ENCODE results near the gene INSRR.

INSRR gene

DNA sequence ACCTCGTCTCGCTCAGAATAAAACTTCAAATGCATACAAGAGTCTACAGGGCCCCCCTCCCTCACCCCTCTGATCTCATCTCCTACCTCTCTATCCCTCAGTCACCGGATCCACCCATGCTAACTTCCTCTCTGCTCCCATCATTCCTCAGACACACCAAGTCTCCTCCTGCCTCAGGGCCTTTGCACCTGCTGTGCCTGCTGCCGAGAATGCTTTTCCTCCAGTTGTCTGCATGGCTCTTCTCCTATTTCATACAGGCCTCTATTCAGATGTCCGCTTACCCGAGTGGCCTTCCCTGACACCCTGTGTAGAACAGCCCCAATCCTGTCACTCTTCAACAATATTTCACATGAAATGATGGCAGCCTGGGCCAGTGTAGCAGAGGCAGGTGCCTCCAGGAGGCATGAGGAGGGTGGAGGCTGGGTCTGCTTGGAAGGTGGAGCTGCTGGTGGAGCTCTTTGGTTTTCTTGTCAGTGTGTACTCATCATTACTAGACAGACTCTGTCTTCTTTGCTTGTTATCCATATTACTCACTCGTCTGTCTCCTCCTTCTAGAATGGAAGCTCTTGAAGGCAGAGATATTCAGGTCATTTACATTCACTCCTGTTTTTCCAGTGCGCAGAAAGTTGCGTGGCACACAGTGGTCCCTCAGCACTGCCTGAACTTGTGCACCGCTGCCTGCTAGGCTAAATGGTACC lies 46.5 kb downstream of the INSRR start:
- H3K4me1 ChIP-seq = peaks cover 0 to 14% (median 12%) of the 10 kb centered on the region in 4 donors
- TF ChIP-seq, protein P1, sequence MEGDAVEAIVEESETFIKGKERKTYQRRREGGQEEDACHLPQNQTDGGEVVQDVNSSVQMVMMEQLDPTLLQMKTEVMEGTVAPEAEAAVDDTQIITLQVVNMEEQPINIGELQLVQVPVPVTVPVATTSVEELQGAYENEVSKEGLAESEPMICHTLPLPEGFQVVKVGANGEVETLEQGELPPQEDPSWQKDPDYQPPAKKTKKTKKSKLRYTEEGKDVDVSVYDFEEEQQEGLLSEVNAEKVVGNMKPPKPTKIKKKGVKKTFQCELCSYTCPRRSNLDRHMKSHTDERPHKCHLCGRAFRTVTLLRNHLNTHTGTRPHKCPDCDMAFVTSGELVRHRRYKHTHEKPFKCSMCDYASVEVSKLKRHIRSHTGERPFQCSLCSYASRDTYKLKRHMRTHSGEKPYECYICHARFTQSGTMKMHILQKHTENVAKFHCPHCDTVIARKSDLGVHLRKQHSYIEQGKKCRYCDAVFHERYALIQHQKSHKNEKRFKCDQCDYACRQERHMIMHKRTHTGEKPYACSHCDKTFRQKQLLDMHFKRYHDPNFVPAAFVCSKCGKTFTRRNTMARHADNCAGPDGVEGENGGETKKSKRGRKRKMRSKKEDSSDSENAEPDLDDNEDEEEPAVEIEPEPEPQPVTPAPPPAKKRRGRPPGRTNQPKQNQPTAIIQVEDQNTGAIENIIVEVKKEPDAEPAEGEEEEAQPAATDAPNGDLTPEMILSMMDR (IDR thresholded peaks at IDR 0.05) = no peak
- no peak overlapping the region for H3K4me3 ChIP-seq
- no peaks in the 10 kb centered on the region for H3K9me3 ChIP-seq
- H3K27me3 ChIP-seq = peaks cover 0 to 7% of the 10 kb centered on the region in 2 donors
- intact Hi-C loops (cut with DNase I; ENCODE audit: low total_unique reads) = no loop called here
- H3K27ac ChIP-seq = no peak overlapping the region
- DNase-seq = no peak
- no peaks in the 10 kb centered on the region for H3K36me3 ChIP-seq

DNA sequence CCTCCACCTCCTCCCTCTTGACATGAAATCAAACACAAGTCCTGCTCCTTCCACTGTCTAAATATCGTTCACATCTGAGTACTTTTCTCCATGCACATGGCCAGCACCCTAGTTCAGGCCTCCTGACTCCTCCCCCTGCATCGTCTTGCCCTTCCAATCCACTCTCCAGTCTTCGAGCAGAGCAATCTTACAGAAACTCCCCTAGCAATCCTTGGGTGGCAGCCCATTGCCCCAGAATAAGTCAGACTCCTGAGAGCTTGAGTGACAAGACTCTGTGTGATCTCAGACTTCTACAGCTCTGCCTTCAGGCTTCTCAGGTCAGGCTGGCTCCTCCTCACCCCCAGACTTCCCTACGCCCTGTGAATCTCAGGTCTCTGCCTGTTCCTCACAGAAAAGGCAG lies 47.7 kb downstream of the INSRR start:
- no peak for DNase-seq
- Histone ChIP-seq H3K36me3 (no peaks in the 10 kb centered on the region), H3K4me1 (peaks cover 0 to 14% (median 13%) of the 10 kb centered on the region in 4 donors), H3K9me3 (no peaks in the 10 kb centered on the region), H3K27me3 (peaks cover 0 to 7% of the 10 kb centered on the region in 2 donors), H3K27ac (no peak overlapping the region), H3K4me3 (no peak overlapping the region)
- intact Hi-C loops (cut with DNase I; ENCODE audit: low total_unique reads) = no loop called here
- TF ChIP-seq, protein P1 (IDR thresholded peaks at IDR 0.05) = no peak

DNA sequence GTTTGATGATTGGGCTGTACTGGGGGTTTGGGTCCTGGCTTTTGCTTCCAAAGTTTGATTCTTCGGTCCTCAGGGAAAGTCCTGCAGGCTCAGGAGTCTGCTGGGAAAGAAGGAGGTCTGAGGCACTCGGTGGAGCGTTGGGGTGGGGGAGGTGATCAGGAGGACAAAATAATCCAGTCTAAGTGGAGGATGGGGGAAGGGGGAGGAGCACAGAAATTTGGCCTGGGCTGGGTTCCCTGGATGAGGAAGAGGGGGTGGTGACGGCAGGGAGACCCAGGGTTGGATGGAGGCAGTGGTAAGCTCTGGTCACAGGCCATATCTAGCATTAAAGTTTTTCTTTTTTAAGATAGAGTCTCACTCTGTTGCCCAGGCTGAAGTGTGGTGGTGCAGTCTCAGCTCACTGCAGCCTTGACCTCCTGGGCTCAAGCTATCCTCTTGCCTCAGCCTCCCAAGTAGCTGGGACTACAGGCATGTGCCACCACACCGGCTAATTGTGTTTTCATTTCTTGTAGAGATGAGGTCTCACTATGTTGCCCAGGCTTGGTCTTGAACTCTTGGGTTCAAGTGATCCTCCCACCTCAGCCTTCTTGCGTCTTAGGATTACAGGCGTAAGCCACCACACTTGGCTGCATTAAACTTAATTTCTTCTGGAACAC lies 49.1 kb downstream of the INSRR start:
- intact Hi-C loops (cut with DNase I; ENCODE audit: low total_unique reads) = no loop called here

DNA sequence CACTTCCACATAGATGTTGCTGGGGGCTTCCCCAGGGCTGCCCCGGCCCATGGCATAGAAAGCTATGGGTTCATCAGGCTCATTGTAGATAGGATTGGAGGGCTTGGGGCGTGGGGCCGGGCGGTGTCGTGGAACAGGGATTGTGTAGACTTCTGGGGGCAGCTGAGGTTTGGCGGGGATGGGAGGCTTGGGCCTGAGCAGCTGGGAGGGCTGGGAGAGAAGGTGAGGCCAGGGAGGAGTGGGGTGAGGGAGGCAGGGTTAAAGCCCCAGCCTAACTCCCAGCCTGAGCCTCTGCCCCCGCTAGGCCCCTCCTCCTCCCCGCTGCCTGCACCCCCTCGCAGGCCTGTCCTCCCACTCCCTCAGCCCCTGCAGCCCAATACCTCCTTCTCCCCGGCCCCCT lies 49.6 kb downstream of the INSRR start:
- intact Hi-C loops (cut with DNase I; ENCODE audit: low total_unique reads) = no loop called here
- DNase-seq = peak in 1 of 2 donors; percentile 61
- H3K36me3 ChIP-seq = no peaks in the 10 kb centered on the region
- H3K27ac ChIP-seq = no peak overlapping the region
- H3K4me1 ChIP-seq = peaks cover 0 to 19% (median 12%) of the 10 kb centered on the region in 4 donors
- no peak overlapping the region for H3K4me3 ChIP-seq
- no peaks in the 10 kb centered on the region for H3K9me3 ChIP-seq
- peaks cover 0 to 7% of the 10 kb centered on the region in 2 donors for H3K27me3 ChIP-seq
- TF ChIP-seq, protein P1 (IDR thresholded peaks at IDR 0.05) = no peak

More for the DNA sequence above, 49.1 kb downstream of the INSRR start:
- DNase-seq = peak in 1 of 2 donors; percentile 27
- Histone ChIP-seq H3K4me1 (peaks cover 0 to 21% (median 13%) of the 10 kb centered on the region in 4 donors), H3K27ac (no peak overlapping the region), H3K4me3 (no peak overlapping the region), H3K36me3 (no peaks in the 10 kb centered on the region), H3K27me3 (peaks cover 0 to 7% of the 10 kb centered on the region in 2 donors), H3K9me3 (no peaks in the 10 kb centered on the region)
- TF ChIP-seq, protein P1 (IDR thresholded peaks at IDR 0.05) = no peak

DNA sequence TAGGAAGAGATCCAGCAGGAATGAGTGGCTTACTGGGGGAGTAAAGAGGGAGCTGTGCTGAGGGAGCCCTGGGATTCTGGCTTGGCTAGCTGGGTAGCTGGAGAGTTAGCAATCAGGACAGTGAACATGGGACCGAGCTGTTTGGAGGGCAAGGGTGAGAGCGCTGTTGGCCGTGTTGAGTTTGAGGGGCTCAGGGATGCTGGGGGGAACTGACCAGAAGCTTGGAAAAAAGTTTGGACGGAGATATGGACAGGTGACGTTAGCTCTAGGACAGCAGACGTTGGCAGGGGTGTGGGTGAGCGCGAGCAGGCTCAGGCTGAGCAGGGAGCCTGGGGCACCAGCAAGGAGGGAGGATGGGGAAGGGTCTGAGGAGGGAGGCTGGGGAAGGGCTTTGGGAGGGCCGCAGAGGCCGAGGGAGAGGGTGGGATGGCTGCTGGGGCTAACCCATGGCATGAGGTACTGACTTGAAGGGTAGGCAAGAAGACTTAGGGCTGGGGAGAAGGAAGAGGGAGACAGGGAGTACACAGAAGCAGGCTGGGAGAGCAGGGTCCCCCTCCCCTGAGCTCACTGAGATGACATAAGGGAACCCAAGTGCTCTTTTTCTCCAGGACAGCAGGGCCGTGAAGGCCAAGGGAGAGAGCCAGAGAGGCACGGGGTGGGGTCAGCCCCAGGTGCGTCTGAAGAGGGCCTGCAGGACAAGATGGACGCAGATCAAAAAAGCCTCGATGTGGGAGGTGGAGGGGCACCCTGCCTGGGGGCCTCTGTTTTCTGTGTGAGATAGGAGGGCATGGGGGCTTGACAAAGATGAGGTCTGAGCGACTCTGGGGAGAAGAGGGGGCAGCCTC lies 50.5 kb downstream of the INSRR start:
- Histone ChIP-seq H3K27ac (no peak overlapping the region), H3K27me3 (peaks cover 0 to 4% of the 10 kb centered on the region in 2 donors), H3K4me3 (no peak overlapping the region), H3K36me3 (no peaks in the 10 kb centered on the region), H3K9me3 (no peaks in the 10 kb centered on the region), H3K4me1 (peaks cover 0 to 10% (median 3%) of the 10 kb centered on the region in 4 donors)
- peak in 1 of 2 donors; percentile 33 for DNase-seq
- TF ChIP-seq, protein P1 (IDR thresholded peaks at IDR 0.05) = no peak
- intact Hi-C loops (cut with DNase I; ENCODE audit: low total_unique reads) = no loop called here

Measured in tibial artery (tissue), 4 donors.